Fibroblast of pulmonary artery (primary cell): Measurements from ENCODE around the gene TMEM222.
A peak's percentile ranks its signal among the peaks of the same experiment; 100 is the strongest.

ENCODE experiments used
- DNase-seq: peaks from one replicate; pipeline ENCODE4 v3.0.0-alpha.2; 2010; ENCODE audit warnings: low read depth
- H3K4me3 ChIP-seq: replicated peaks from 2 replicates; pipeline ENCODE4 v1.5.1; 2011; ENCODE audit warnings: low read depth, mild to moderate bottlenecking, control low read depth, low read length, moderate library complexity
- TF ChIP-seq, protein P1 (sequence below): IDR thresholded peaks from 2 replicates; pipeline ENCODE4 v1.5.1; 2011; ENCODE audit warnings: mild to moderate bottlenecking, control low read depth, low read length, inconsistent platforms; ENCODE audit errors: missing control alignments

Gene TMEM222

GRCh38 chr1:27300341-27301051, 21.5 kb upstream of the TMEM222 start:
- TF ChIP-seq, protein P1, sequence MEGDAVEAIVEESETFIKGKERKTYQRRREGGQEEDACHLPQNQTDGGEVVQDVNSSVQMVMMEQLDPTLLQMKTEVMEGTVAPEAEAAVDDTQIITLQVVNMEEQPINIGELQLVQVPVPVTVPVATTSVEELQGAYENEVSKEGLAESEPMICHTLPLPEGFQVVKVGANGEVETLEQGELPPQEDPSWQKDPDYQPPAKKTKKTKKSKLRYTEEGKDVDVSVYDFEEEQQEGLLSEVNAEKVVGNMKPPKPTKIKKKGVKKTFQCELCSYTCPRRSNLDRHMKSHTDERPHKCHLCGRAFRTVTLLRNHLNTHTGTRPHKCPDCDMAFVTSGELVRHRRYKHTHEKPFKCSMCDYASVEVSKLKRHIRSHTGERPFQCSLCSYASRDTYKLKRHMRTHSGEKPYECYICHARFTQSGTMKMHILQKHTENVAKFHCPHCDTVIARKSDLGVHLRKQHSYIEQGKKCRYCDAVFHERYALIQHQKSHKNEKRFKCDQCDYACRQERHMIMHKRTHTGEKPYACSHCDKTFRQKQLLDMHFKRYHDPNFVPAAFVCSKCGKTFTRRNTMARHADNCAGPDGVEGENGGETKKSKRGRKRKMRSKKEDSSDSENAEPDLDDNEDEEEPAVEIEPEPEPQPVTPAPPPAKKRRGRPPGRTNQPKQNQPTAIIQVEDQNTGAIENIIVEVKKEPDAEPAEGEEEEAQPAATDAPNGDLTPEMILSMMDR, result peak; percentile 99
- H3K4me3 ChIP-seq, result no peak overlapping the region

DNA sequence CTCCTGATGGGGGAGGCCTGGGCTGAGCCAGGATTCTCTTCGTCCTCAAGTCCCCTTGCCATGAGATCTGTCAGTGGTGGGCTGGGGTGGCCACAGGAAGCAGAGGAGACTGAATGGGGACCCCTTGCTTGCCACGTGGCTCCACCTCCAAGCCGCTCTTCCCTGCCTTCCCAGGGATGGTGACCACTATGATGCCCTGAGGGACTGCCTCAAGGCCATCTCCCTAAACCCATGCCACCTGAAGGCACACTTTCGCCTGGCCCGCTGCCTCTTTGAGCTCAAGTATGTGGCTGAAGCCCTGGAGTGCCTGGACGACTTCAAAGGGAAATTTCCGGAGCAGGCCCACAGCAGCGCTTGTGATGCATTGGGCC, 20.9 kb upstream of the TMEM222 start:
- TF ChIP-seq, protein P1, result no peak
- no peak overlapping the region for H3K4me3 ChIP-seq
- no peak for DNase-seq

More at GRCh38 chr1:27300341-27301051, 21.5 kb upstream of the TMEM222 start:
- peak; percentile 95 for DNase-seq

- DNase-seq, result no peak
- no peak overlapping the region for H3K4me3 ChIP-seq
- TF ChIP-seq, protein P1, result no peak
These were observed 20.3 kb upstream of the TMEM222 start for GRCh38 chr1:27301582-27302199.

- no peak overlapping the region for H3K4me3 ChIP-seq
- TF ChIP-seq, protein P1, result no peak
- no peak for DNase-seq
These were observed 19.4 kb upstream of the TMEM222 start for GRCh38 chr1:27302612-27303011.

GRCh38 chr1:27303509-27303908, 18.5 kb upstream of the TMEM222 start:
- TF ChIP-seq, protein P1, result no peak
- DNase-seq, result no peak
- H3K4me3 ChIP-seq, result no peak overlapping the region

DNA sequence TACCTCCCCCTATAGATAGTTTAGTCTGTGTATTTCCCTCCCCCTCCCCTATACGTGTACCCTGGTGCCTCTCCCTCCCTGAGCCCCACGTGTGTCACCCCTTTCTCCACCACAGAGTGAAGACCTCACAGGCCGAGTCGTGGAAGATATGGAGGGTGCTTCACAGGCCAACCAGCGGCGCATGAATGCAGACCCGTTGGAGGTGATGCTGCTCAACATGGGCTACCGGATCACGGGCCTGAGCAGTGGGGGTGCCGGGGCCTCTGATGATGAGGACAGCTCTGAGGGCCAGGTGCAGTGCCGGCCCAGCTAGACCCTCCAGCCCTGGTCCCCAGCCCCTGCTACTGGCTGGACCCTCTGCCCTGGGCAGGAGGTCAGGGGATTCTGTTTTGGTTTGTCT, 15.9 kb upstream of the TMEM222 start:
- no peak for DNase-seq
- H3K4me3 ChIP-seq, result no peak overlapping the region
- TF ChIP-seq, protein P1, result no peak
